ENCODE results near the gene TAX1BP3. TPM values are rescaled to one million over a fixed set of nuclear protein-coding genes. Genes with fewer than 3 reads are reported as not detected.

Gene TAX1BP3
- total and polyA plus RNA-seq, 11 donors = 122 to 291 (median 177) TPM

- Histone ChIP-seq H3K4me3 (no peak overlapping the region), H3K36me3 (no peaks in the 10 kb centered on the region), H3K27me3 (peaks cover 0 to 24% (median 7%) of the 10 kb centered on the region in 9 donors), H3K27ac (no peak overlapping the region), H3K4me1 (peaks cover 0 to 17% (median 5%) of the 10 kb centered on the region in 12 donors), H3K9me3 (peaks cover 0 to 9% (median 0%) of the 10 kb centered on the region in 12 donors)
- ATAC-seq = no peak
- TF ChIP-seq CTCF (IDR thresholded peaks at IDR 0.05) = no peak
- no peak for TF ChIP-seq POLR2A (IDR thresholded peaks at IDR 0.05)
- no peak for DNase-seq
- 87 to 92% (median 88%) methylated on average over 4 of the region's 4 CpGs for WGBS, 4 donors
- intact Hi-C loops (cut with DNase I) = no loop called here
These were observed 31.6 kb upstream of the TAX1BP3 start for GRCh38 chr17:3699951-3700350.

GRCh38 chr17:3698139-3698538, 29.8 kb upstream of the TAX1BP3 start:
- H3K36me3 ChIP-seq = no peaks in the 10 kb centered on the region
- ATAC-seq (no peak), DNase-seq (no peak)
- no peak overlapping the region for H3K27ac ChIP-seq
- H3K4me3 ChIP-seq = no peak overlapping the region
- TF ChIP-seq CTCF (IDR thresholded peaks at IDR 0.05) (no peak), POLR2A (IDR thresholded peaks at IDR 0.05) (no peak)
- peaks cover 0 to 9% (median 0%) of the 10 kb centered on the region in 12 donors for H3K9me3 ChIP-seq
- peaks cover 0 to 29% (median 10%) of the 10 kb centered on the region in 9 donors for H3K27me3 ChIP-seq
- H3K4me1 ChIP-seq = peaks cover 0 to 23% (median 8%) of the 10 kb centered on the region in 12 donors
- intact Hi-C loops (cut with DNase I) = no loop called here
- 83 to 98% (median 94%) methylated on average over 4 of the region's 4 CpGs for WGBS, 4 donors

- no peaks in the 10 kb centered on the region for H3K36me3 ChIP-seq
- WGBS, 4 donors = 40 to 53% (median 45%) methylated on average over 11 to 12 of the region's 12 CpGs
- H3K4me1 ChIP-seq = peaks cover 0 to 23% (median 8%) of the 10 kb centered on the region in 12 donors
- no peak for DNase-seq
- H3K9me3 ChIP-seq = peaks cover 0 to 9% (median 0%) of the 10 kb centered on the region in 12 donors
- peak overlapping the region in 6 of 12 donors; percentile 50 to 68 (median 59) for H3K4me3 ChIP-seq
- peak in 3 of 4 donors; percentile 38 to 40 (median 40) for ATAC-seq
- H3K27me3 ChIP-seq = peaks cover 0 to 39% (median 10%) of the 10 kb centered on the region in 9 donors
- peak overlapping the region in 2 of 12 donors; percentile 29 to 46 for H3K27ac ChIP-seq
- intact Hi-C loops (cut with DNase I) = no loop called here
- no peak for TF ChIP-seq CTCF (IDR thresholded peaks at IDR 0.05)
- TF ChIP-seq POLR2A (IDR thresholded peaks at IDR 0.05) = no peak
These were observed 28.7 kb upstream of the TAX1BP3 start for GRCh38 chr17:3697103-3697476.

- Histone ChIP-seq H3K9me3 (peaks cover 0 to 9% (median 0%) of the 10 kb centered on the region in 12 donors), H3K27ac (peak within 1 kb of the TSS in 11 of 12 donors; percentile 41 to 83 (median 75)), H3K4me1 (peaks cover 0 to 23% (median 8%) of the 10 kb centered on the region in 12 donors), H3K4me3 (peak within 1 kb of the TSS; percentile 24 to 68 (median 52)), H3K36me3 (no peaks in the 10 kb centered on the region), H3K27me3 (peaks cover 0 to 40% (median 10%) of the 10 kb centered on the region in 9 donors)
- WGBS, 4 donors = 1% methylated on average over 26 to 65 of the region's 65 CpGs
- DNase-seq = no peak
- peak; percentile 23 to 54 (median 44) for ATAC-seq
- TF ChIP-seq POLR2A (IDR thresholded peaks at IDR 0.05) (no peak), CTCF (IDR thresholded peaks at IDR 0.05) (no peak)
- intact Hi-C loops (cut with DNase I) = no loop called here
These were observed 27.5 kb upstream of the TAX1BP3 start, which contains the start of gene P2RX5 for GRCh38 chr17:3695723-3696411. P2RX5 (minus strand) TSS chr17:3696155; CDS start chr17:3696005, 150 bp downstream.

Measured in heart left ventricle (tissue), 16 donors.